Measurements from ENCODE around the gene GRAMD1C.

DNA sequence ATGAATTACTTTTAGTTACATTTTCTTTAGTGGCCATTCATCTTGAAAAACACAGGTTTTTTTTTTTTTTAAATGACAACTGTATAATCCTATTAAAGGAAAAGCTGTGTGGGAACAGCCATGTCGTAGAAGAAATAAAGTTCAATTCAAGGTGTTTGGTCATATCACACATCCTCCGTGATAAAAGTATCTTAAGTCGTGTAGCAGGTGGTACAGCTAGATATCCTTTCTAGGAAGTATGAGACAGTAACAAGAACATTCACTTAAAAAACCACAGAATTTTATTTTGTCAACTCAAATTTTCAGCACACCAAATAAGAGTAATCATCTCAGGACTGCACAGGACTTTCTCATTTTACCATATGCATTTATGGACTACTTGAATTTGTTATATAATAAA lies 125.3 kb downstream of the GRAMD1C start:
- no peak for TF ChIP-seq CTCF (IDR thresholded peaks at IDR 0.05)
- no peak for TF ChIP-seq POLR2AphosphoS5 (IDR thresholded peaks at IDR 0.05)
